ENCODE data around the gene AMPD2. TPM values are rescaled to one million over a fixed set of nuclear protein-coding genes. Genes with fewer than 3 reads are reported as not detected.

AMPD2 gene
- total RNA-seq, 1 donor from 2014 or later, result 74.2 TPM

DNA sequence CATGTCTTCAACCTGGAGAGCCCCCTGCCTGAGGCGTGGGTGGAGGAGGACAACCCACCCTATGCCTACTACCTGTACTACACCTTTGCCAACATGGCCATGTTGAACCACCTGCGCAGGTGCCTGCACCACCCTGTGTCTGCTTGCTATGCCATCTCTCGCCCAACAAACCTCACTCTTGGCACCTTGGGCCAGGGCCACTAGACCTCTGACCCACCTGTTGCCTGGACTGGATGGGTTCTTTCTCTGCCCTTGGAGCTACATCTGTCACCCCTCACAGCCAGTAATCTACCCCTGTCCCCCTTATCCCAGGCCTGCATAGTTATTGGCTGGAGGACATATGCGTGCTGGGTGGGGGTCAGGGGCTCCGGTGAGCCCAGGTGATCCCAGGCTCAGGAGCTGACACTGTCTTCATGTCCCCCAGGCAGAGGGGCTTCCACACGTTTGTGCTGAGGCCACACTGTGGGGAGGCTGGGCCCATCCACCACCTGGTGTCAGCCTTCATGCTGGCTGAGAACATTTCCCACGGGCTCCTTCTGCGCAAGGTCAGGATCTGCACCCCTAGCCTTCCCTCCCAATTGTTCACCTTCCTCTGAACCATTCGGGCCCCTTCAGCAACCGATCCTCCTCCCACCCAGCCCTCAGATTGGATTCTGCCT lies 9.9 kb downstream of the AMPD2 start:
- Histone ChIP-seq H3K27ac (no peak overlapping the region), H3K4me3 (no peak overlapping the region), H3K4me1 (peaks cover 0 to 2% of the 10 kb centered on the region in 2 donors), H3K27me3 (no peaks in the 10 kb centered on the region), H3K36me3 (peaks cover 49 to 50% of the 10 kb centered on the region in 2 donors), H3K9me3 (no peaks in the 10 kb centered on the region)
- intact Hi-C loops (cut with DNase I), result no loop called here
- no peak for TF ChIP-seq CTCF (IDR thresholded peaks at IDR 0.05)
- no peak for DNase-seq (ENCODE audit: low spot score in 2 of 2)

GRCh38 chr1:109630081-109630897 lies 10.7 kb downstream of the AMPD2 start:
- peaks cover 49 to 50% of the 10 kb centered on the region in 2 donors for H3K36me3 ChIP-seq
- no peak overlapping the region for H3K27ac ChIP-seq
- peak in 1 of 2 donors; percentile 58 for DNase-seq (ENCODE audit: low spot score in 2 of 2)

GRCh38 chr1:109630898-109631512 lies 11.4 kb downstream of the AMPD2 start:
- TF ChIP-seq CTCF (IDR thresholded peaks at IDR 0.05), result no peak
- Histone ChIP-seq H3K4me1 (no peaks in the 10 kb centered on the region), H3K27me3 (no peaks in the 10 kb centered on the region), H3K9me3 (no peaks in the 10 kb centered on the region), H3K4me3 (no peak overlapping the region), H3K36me3 (peaks cover 48 to 49% of the 10 kb centered on the region in 2 donors), H3K27ac (no peak overlapping the region)
- no peak for DNase-seq (ENCODE audit: low spot score in 2 of 2)
- intact Hi-C loops (cut with DNase I), result no loop called here

More at GRCh38 chr1:109630081-109630897, 10.7 kb downstream of the AMPD2 start:
- H3K4me3 ChIP-seq, result no peak overlapping the region
- H3K4me1 ChIP-seq, result no peaks in the 10 kb centered on the region
- H3K27me3 ChIP-seq, result no peaks in the 10 kb centered on the region
- intact Hi-C loops (cut with DNase I), result no loop called here
- H3K9me3 ChIP-seq, result no peaks in the 10 kb centered on the region
- TF ChIP-seq CTCF (IDR thresholded peaks at IDR 0.05), result peak in 2 of 3 experiments; percentile 29 to 58

GRCh38 chr1:109631513-109632505 lies 12.2 kb downstream of the AMPD2 start:
- Histone ChIP-seq H3K36me3 (peaks cover 40 to 44% of the 10 kb centered on the region in 2 donors), H3K27me3 (no peaks in the 10 kb centered on the region), H3K27ac (no peak overlapping the region), H3K4me1 (no peaks in the 10 kb centered on the region), H3K9me3 (no peaks in the 10 kb centered on the region), H3K4me3 (no peak overlapping the region)
- TF ChIP-seq CTCF (IDR thresholded peaks at IDR 0.05), result no peak
- no peak for DNase-seq (ENCODE audit: low spot score in 2 of 2)
- intact Hi-C loops (cut with DNase I), result no loop called here
